Activated CD8-positive, alpha-beta memory T cell treated with anti-CD3 and anti-CD28 coated beads for 36 hours (primary cell): ENCODE data around the gene FGF21. TPM values are rescaled to one million over a fixed set of nuclear protein-coding genes. Genes with fewer than 3 reads are reported as not detected.
"Not testable (repeated sequence)": the region's sequence is repeated elsewhere in the genome, so short reads cannot be mapped to it uniquely, and the experiment has no call there.

ENCODE experiments used
- CTCF ChIA-PET: fragments of 350-600 bp; sonication (Branson Sonifier 250); formaldehyde crosslinking; loops from one replicate; lab custom pipeline; 2021; ENCODE audit warnings: antibody characterized with exemption; lab: Charles Lee
- POLR2A ChIA-PET: fragments of 350-600 bp; sonication (Branson Sonifier 250); formaldehyde crosslinking; loops from one replicate; lab custom pipeline; 2021; ENCODE audit warnings: antibody characterized with exemption; lab: Charles Lee
- total RNA-seq, 2 experiments: library from RNA; stranded (reverse); gene quantifications; one replicate each; pipeline ENCODE4 v1.2.3, GENCODE V29; 2021

The FGF21 gene
- total RNA-seq, 2 experiments from 2014 or later = not detected

- POLR2A ChIA-PET = no interaction called here
- CTCF ChIA-PET = interaction anchor here (1.3 kb wide), 1 partner anchor 17 kb away, joined by 6 read pairs; no protein-coding TSS in a partner anchor
These were observed 14.9 kb downstream of the FGF21 start for GRCh38 chr19:48770266-48770665.

DNA sequence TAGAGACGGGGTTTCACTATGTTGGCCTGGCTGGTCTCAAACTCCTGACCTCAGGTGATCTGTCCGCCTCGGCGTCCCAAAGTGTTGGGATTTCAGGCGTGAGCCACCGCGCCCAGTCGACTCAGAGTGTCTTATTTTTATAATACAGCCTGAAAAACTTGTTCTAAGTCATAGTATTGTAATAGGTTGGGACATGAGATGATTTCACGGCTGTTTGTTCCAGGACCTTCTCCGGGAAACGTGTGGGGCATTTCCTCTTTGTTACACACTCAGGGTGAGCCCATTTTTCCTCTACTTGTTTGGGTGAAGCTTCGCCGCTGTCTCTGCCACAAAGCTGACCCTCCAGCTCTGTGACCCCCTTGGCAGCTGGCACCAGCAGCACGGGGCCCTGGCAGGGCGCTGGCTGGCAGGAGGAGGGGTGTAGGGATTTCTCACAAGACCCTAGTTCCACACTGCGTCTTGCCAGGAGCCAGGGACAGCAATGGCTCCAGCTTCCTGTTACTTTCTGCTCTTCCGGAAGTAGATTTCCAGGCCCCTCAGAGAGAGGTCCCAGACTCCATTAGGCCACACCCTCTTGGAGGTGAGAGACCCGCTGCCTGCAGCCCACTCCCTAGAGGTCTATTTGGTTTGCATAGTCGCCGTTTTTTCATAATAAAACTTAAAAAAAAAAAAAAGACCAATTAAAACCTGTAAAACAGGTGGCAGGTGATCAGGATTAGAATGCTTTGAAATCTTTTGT lies 15.6 kb downstream of the FGF21 start:
- ChIA-PET POLR2A (no interaction called here), CTCF (interaction anchor here (1.3 kb wide), 1 partner anchor 17 kb away, joined by 6 read pairs; no protein-coding TSS in a partner anchor)

DNA sequence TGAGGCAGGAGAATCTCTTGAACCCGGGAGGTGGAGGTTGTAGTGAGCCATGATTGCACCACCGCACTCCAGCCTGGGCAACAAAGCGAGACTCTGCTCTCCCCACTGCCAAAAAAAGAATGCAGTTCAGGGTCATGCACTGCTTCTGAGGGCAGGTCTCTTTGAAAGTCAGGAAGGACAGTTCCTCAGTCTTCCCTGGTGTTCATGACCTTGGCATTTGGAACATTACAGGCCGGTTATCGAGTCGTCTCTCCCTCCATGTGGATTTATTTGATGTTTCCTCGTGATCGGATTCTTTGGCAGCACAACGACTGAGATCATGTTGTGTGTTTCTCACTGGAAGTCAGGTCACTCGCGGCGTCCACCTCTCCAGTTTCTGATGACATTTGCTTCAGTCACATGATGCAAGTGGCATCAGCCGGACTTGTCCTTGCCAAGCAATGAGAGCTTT lies 17.2 kb downstream of the FGF21 start:
- POLR2A ChIA-PET = no interaction called here

DNA sequence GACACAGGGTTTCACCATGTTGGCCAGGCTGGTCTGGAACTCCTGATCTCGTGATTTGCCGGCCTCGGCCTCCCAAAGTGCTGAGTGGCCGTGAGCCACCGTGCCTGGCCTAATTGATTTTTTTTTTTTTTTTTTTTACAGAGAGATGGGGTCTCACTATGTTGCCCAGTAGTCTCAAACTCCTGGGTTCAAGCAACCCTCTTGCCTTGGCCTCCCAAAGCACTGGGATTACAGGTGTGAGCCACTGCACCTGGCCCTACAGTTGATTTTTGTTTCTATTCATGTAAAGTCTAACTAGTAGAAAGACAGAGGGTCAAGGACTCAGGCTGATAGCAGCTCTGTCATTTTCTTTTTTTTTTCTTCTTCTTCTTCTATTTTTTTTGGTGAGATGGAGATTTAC lies 21.8 kb downstream of the FGF21 start:
- POLR2A ChIA-PET = no interaction called here
- CTCF ChIA-PET = interaction anchor here (1.0 kb wide), 1 partner anchor 110 kb away, joined by 3 read pairs; no protein-coding TSS in a partner anchor

More for the DNA sequence above, 17.2 kb downstream of the FGF21 start:
- CTCF ChIA-PET = no interaction called here

DNA sequence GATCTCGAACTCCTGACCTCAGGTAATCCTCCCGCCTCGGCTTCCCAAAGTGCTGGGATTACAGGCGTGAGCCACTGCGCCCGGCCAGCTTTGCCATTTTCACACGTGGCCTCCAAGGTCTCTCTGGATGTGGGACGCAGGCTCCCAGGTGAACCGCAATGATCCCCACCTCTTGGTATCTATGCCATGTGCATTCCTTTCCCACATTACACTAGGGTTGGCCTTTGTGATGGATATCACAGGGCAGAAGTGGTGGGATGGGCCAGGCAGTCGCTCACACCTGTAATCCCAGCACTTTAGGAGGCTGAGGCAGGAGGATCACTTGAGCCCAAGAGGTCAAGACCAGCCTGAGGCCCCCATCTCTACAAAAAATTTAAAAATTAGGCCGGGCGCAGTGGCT lies 22.4 kb downstream of the FGF21 start:
- ChIA-PET CTCF (interaction anchor here (3.0 kb wide), 1 partner anchor 10 kb away, joined by 9 read pairs; no protein-coding TSS in a partner anchor), POLR2A (no interaction called here)

DNA sequence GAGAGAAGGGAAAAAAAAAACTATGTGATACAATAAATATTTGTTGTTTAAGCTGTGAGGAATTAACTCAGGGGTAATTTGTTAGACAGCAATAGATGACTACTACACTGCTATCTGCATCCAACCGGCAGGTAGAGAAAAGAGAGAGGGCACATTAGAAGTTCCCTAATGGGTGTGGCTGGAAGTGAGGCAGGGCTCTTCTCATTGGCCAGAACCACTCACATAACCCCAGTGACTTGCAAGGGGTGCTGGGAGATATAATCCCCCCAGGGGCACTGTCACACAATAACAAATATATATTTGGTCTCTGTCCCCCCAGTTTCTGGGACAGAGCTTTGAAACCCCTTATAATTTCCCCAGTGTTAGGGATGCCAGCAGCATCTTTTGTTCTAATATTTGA lies 24.3 kb downstream of the FGF21 start:
- ChIA-PET POLR2A (interaction anchor here (0.7 kb wide), 1 partner anchor 145 kb away, joined by 4 read pairs; no protein-coding TSS in a partner anchor), CTCF (interaction anchor here (0.7 to 3.0 kb wide), 4 partner anchors 8 to 191 kb away, joined by 3 to 9 read pairs (median 4); no protein-coding TSS in a partner anchor)

GRCh38 chr19:48780631-48781391 lies 25.5 kb downstream of the FGF21 start:
- ChIA-PET CTCF (interaction anchor here (0.6 to 3.0 kb wide), 3 partner anchors 7 to 595 kb away, joined by 3 to 9 read pairs (median 3); no protein-coding TSS in a partner anchor), POLR2A (no interaction called here)

- POLR2A ChIA-PET = no interaction called here
- CTCF ChIA-PET = interaction anchor here (1.1 to 8.7 kb wide), 3 partner anchors 11 to 58 kb away, joined by 4 to 93 read pairs (median 10); partner anchors contain the start of gene HSD17B14
These were observed 29.2 kb downstream of the FGF21 start for GRCh38 chr19:48784527-48784926.

GRCh38 chr19:48786422-48786821 lies 31.1 kb downstream of the FGF21 start:
- CTCF ChIA-PET = interaction anchor here (1.2 to 8.7 kb wide), 2 partner anchors 9 to 57 kb away, joined by 3 to 93 read pairs; no protein-coding TSS in a partner anchor
- POLR2A ChIA-PET = not testable (repeated sequence)

GRCh38 chr19:48787331-48787730 lies 32.0 kb downstream of the FGF21 start:
- POLR2A ChIA-PET = not testable (repeated sequence)

DNA sequence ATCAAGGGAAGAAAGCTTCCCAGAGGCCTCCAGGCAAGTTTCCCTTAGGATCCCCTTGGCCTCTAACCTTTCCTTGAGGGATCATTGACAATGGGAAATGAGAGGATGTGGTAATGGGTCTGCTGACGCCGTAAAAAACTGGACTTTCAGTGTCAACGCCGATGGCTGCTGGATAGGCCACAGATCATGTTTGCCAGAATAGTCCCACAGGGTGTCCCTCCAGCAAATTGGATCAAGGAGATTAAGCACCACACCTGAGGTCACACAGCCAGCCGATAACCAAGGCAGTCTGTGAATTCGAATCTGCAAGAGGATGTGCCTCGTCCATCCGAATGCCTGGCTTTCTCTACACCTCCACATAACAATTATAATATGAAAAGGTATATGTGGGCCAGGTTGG lies 37.9 kb downstream of the FGF21 start:
- POLR2A ChIA-PET = no interaction called here
- CTCF ChIA-PET = interaction anchor here (1.4 to 6.3 kb wide), 5 partner anchors 19 to 177 kb away, joined by 3 to 33 read pairs (median 17); partner anchors contain the start of genes BCAT2 and HSD17B14

More at GRCh38 chr19:48787331-48787730, 32.0 kb downstream of the FGF21 start:
- CTCF ChIA-PET = interaction anchor here (0.7 to 8.7 kb wide), 20 partner anchors 8 to 354 kb away, joined by 3 to 93 read pairs (median 5); partner anchors contain the start of genes BCAT2, HSD17B14 and RUVBL2

GRCh38 chr19:48794291-48794690 lies 39.0 kb downstream of the FGF21 start:
- POLR2A ChIA-PET = no interaction called here
- CTCF ChIA-PET = interaction anchor here (0.6 to 6.3 kb wide), 8 partner anchors 13 to 176 kb away, joined by 3 to 33 read pairs (median 5); partner anchors contain the start of genes BCAT2 and HSD17B14

DNA sequence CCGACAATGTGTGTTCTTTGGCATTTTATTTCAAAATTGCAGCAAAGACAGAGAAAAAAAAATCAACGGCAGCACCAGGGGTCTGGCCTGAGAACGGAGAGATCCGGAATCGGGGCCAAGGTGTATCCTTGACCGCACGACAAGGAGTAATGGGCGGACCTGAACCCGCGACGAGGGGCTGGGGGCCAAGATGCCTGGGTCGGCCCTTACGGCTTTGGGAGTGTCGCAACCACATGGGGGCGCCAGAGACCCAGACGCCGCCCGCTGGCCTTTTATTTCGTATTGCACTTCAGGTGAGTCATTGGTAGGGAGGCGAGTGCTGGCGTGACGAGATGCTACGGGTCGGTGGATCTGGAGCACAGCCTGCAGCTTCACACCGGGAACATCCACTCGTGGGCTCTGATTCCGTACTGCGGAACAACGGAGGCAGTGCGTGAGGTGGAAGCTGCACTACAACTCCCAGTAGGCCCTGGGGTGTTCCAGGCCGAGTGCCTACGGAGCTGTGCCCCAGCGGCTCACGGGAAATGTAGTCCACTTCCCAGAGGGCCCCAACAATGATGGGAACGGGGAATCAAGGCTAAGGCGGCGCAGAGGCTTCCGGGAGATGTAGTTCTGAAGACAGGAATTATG lies 39.8 kb downstream of the FGF21 start:
- CTCF ChIA-PET = interaction anchor here (0.6 to 6.3 kb wide), 18 partner anchors 9 to 261 kb away, joined by 3 to 33 read pairs (median 4); partner anchors contain the start of genes BCAT2, GYS1, HSD17B14 and RUVBL2

GRCh38 chr19:48795685-48796070 lies 40.4 kb downstream of the FGF21 start:
- ChIA-PET POLR2A (interaction anchor here (0.5 to 1.5 kb wide), 5 partner anchors 79 to 211 kb away, joined by 3 to 8 read pairs (median 4); partner anchors contain the start of gene FTL), CTCF (interaction anchor here (0.6 to 6.3 kb wide), 17 partner anchors 9 to 261 kb away, joined by 3 to 33 read pairs (median 3); partner anchors contain the start of genes BCAT2, GYS1, HSD17B14 and RUVBL2)

More for the DNA sequence above, 39.8 kb downstream of the FGF21 start:
- POLR2A ChIA-PET = interaction anchor here (0.5 to 1.5 kb wide), 4 partner anchors 80 to 172 kb away, joined by 3 to 8 read pairs (median 4); partner anchors contain the start of gene FTL

- ChIA-PET CTCF (interaction anchor here (1.4 to 6.3 kb wide), 6 partner anchors 12 to 260 kb away, joined by 3 to 33 read pairs (median 8); partner anchors contain the start of genes GYS1, HSD17B14 and RUVBL2), POLR2A (interaction anchor here (0.6 to 1.5 kb wide), 2 partner anchors 171 to 211 kb away, joined by 6 to 8 read pairs; no protein-coding TSS in a partner anchor)
These were observed 41.2 kb downstream of the FGF21 start for GRCh38 chr19:48796298-48797083.

- CTCF ChIA-PET = interaction anchor here (1.1 to 6.3 kb wide), 3 partner anchors 39 to 48 kb away, joined by 4 to 31 read pairs (median 5); partner anchors contain the start of gene HSD17B14
- POLR2A ChIA-PET = no interaction called here
These were observed 41.8 kb downstream of the FGF21 start for GRCh38 chr19:48797103-48797502.

DNA sequence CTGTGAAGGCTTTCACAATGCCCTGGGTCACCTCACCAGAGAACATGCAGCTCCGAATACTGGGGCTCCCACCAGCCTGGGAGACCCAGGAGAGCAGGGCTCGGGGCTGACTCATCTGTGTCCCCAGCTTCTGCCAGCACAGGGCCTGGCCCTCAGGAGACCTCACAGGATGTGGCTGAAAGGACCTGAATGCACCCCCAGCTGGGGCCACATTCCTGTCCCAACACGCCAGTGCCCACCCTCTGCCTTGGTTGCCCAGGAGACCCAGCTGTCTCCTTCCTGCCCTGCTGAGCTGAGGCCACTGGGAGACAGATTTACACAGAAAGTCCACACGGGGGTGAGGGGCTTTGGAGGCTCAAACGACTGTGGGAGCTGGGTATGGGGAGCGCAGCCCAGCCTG lies 43.6 kb downstream of the FGF21 start:
- POLR2A ChIA-PET = no interaction called here
- CTCF ChIA-PET = interaction anchor here (1.2 to 6.3 kb wide), 2 partner anchors 38 to 45 kb away, joined by 3 to 31 read pairs; partner anchors contain the start of gene HSD17B14
